Activated CD8-positive, alpha-beta memory T cell treated with anti-CD3 and anti-CD28 coated beads for 4 hours (primary cell): ENCODE results near the gene ASIC2.

Source experiments
- DNase-seq, 2 donors: peaks; one replicate each; pipeline ENCODE4 v3.0.0-alpha.2; 2020; ENCODE audit warnings: low read depth in 2 of 2

Gene ASIC2

DNA sequence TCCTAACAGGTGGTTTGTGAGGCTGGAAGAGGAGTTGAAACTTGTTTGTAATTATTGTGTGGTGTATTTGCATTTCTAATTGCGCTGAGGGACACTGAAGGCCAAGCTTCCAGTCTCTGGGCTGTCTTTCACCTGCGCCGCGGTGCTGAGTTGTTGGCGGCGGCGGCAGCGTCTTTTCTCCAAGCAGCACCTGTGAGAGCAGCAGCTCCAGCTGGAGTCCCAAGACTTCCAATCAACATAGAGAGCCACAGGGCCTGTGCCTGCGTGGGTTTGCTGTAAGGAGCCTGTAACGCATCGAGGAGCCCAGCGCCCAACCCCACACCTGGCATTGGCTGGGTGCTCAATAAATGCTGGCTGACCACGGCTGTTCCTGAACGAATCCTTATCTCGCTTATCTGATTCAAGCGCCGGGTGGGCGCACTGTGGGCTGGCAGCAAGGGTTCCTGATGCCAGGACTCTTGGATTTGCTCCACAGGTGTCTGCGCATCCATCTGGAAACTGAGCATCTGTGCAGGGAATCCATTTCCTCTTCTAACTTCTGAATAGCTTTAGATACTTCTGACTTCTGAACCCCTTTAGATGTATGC, 138.1 kb downstream of the ASIC2 start:
- no peak for DNase-seq

DNA sequence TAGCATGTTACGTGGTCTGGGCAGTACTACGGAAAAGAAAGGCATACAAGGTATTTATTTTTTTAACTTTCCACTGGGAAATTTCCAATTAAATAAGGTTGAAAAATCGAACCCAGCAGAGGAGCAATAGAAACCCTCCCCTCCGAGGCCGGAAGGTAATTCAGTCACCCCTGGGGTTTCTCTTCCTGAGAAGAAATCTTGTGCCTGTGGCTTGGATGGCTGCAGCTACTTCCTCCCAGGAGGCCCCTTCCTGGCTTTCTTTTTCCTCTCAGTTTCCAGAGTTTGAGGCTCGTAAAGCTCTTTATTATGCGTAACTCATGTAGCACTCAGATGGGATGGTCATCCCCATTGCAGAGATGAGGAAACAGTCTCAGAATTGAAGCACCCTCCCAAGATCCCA, 140.3 kb downstream of the ASIC2 start:
- no peak for DNase-seq

DNA sequence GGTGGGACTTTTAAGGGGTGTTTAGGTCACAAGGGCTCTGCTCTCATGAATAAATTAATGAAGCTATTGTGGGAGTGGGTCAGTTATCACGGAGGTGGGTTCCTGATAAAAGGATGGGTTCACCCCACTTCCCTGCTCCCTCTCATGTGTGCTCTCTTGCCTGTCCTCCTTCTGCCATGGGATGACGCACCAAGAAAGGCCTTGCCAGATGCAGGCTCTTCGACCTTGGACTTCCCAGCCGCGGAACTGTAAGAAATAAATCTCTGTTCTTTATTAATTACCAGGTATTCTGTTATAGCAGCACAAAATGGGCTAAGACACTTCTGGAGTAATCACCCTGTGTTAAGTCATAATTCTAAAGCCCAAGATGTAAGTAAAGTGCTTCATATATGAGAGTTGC, 141.5 kb downstream of the ASIC2 start:
- DNase-seq = no peak

DNA sequence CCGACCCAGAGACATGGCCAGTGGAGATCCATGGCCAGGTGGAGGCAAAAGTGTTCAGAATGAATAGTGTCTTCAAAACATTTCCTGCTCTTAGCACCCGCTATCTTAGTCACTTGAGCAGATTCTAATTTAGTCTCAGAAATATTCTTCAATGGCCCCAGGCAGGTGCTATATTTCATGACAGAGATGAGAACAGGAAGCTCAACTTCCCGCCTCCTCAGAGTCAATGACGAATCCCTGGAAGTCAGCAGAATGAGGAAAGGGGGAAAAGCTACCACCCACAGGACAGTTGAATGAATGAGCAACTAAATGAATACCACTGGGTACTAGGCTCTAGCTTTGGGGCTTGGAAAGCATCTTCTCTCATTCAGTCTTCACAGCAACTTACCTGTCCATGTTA, 147.2 kb downstream of the ASIC2 start:
- no peak for DNase-seq

DNA sequence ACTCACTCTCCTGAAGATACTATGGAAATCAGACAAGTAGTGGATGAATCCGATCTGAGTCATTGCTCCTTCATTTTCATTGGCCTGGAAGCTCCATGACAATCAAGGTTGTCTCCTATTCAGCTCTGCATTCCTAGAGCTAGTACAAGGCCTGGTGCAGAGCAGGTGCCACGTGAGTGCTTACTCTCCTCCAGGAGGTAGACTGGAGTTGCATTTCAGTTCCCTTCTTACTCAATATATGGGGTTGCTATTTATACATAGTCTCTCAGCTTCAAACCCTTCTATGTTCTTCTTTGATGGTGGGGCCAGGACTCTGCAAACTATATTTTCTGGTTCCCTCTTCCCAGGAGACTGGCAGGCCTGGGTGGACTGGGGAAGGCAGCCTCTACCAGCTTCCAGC, 148.3 kb downstream of the ASIC2 start:
- no peak for DNase-seq

DNA sequence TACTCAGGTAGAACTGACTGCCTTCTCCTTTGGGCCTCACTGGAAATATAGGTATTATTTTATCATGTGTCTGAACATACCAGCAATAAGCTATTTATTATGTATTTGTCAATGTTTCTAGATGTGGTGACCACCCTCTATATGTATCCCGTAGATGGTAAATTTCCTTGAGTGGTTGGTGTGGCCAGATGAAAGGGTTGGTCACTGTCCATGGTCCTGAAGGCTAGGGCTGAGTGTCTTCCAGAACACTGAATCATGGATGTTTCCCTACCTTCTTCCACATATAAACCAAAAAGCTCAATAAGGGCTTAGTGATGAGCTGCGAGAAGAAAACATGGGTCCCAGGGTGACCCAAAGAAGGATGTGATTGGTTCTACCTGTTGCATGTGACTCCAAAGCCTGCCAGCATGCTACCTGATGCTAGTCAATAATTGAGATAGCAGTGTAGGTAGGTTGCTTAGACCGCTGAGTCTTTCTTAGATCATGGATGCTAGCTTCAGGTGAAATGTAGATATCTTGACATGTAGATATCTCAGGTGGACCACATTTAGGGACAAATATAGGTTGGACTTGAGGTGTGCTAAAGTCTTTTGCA, 150.3 kb downstream of the ASIC2 start:
- DNase-seq = no peak

DNA sequence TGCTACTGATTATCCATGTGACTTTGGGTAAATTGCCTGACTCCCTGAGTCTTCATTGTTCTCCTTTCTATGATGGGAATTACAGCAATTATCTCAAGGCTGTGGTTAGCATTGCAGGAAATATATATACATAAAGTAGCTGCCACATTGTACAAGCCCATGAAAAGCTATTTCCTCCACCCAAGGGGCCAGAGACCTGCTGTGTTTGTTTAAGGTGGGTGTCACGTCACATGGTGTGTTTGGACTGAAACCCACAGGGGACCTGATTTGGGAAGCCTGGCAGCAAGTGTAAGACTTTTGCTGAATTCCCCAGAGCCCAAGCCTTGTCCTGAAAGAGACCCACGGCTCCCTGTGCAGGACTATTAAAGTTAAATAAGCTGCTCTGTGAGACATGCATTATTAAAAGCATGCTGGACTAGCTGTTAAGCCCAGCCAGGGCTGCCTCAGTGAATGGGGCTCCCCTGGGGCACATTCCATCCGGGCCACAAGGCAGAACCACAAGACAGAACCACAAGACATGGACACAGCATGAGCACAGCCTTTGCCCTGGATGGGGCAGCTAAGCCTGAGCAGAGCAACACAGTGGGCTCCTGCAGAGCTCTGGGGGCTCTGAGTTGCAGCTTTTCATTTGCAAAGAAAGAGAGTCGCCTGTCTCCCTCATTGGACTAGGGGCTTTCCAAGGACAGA, 152.5 kb downstream of the ASIC2 start:
- no peak for DNase-seq

DNA sequence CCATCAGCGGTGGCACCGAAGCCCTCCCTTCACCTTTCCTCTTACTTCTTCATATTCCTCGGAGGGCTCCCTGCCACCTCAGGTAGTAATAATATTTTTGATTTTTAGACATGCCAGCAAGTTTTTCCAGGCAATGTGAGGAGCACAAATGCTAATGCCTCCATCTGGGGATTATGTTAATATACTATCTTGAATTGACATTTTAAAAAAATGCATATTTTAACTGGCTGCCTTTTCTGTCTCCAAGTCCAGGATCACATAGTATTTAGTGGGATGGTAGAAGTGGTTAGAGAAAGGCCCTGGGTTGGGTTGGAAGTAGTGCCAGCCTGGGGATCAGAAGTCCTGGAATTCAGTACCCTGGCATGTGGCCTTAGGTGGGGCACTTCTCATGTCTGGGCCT, 154.5 kb downstream of the ASIC2 start:
- DNase-seq = no peak

DNA sequence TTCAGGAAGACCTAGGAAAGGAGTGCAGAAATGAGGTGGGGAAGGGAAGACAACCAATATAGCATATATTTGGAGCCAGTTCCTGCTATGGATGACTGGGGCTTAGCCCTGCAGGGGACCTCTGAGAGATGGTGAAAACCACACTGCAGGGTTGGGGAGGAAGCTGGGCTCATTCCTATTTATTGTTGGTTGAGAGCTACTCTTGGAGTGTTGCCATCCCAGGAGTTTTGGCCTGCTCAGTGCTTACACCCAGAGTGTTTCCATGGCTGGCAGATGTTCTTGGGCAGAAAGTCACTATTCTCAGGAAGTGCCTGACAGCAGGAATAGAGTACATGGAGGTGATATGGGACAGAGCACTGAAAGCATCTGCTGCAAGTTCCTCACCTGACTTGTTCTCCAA, 155.7 kb downstream of the ASIC2 start:
- DNase-seq = no peak

DNA sequence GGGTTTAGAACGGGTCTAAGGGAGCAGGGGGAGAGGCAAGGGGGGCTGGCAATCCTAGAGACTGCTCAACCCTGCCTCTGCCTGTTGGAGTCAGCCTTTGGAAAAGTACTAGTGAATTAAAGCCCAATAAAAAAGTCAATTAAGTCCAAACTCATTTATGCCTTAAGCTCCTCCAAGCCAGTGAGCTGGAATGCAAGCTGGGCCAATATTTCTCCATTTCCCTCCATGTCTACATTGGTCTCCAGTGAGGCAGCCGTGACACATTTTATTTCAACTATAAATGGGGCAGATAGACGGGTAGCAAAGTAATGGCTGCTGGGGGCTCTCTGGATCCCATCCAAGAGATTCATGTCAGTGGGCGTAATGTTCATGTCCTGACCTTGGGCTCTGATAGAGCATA, 157.4 kb downstream of the ASIC2 start:
- DNase-seq = no peak

DNA sequence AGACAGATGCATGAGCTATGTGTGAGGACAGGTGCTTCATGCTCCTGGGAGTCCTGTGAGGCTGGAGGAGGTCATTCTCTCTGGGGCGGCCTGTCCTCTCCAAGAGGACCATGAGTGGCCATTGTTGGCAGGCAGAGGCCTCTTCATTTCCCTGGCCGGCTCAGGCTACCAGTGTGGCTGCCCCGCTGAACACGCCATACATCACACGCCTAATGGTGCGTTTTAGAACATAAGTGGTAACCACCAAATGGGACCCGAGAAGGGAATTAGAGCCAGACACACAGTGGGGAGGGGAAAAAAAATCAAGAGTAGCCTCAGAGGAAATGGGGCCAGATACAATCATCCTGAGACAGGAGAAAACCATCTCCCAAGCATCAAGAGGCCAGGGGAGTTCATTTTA, 161.5 kb downstream of the ASIC2 start:
- DNase-seq = no peak

DNA sequence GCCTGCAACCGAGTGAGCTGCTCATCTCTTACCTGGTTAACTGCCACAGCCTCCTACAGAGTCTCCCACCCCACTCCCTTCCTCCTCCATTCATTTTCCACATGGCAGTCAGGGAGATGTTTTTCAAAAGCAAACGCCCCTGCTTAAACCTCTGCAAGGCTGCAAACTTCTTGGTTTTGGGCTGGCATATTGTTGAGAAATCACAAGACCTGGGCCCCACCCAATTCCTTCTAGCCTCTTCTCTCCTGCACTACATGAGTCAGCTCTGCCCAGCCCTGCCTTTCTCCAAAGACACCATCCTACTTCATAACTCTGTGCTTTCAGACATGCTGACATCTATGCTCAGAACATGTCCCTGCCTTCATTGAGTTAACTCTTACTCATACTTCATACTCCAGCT, 165.4 kb downstream of the ASIC2 start:
- no peak for DNase-seq

DNA sequence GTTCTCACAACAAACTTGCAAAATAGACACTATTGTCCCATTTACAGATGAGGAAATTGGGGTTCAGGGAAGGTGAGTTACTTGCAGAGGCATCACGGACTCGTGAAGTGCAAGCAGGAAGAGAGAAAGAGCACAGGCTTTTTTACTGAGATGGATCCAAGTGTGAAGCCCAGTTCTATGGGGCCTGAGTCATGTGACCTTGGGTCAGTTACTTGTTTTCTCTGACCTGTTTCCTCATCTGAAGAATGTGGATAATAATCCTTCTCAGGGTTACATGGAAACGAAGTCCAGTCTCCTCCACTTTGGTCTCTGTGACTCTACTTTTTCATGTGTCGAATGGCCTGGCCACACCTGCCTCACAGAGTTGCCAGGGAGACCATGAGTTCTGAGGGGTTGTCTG, 167.0 kb downstream of the ASIC2 start:
- no peak for DNase-seq

DNA sequence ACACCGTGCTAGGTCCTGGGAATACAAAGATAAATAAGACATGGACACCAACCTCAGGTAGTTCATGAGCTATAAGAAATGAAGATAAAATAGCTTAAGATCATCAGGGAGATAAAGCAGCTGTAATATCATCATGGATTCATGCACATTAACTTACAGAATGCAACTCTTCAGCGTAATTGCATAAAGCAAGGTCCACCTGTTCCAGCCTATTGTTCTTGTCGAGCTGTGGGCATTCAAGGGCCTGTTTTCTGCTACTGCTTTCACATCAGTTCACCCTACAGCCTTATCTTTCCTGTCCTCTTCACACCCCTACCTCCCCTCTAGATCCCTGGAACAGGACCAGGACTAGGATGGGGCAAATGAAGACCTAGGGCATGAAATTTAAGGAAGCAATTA, 167.5 kb downstream of the ASIC2 start:
- no peak for DNase-seq

DNA sequence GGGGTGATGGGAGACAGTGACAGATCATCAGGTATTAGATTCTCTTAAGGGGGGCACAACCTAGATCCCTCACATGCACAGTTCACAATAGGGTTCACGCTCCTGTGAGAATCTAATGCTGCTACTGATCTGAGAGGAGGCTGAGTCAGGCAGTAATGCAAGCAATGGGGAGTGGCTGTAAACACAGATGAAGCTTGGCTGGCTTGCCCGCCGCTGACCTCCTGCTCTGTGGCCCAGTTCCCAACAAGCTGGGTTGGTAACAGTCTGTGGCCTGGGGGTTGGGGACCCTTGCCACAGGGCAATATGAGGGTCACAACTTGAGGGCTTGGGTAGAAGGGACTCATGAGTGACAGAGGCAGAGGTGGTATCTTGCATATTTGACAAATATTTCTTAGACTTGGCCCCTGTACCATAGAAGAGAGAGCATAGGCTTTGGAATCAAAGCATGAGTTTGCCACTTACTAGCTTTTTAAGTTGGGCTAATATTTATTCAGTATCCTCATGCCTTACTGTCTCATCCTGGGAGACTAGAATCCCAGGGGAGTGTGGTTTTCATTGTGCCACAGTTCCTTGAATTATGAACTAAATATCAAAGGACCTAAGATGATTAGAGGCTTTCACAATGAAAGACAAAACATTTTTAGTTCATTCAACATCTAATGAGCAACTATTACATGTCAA, 168.1 kb downstream of the ASIC2 start:
- no peak for DNase-seq

DNA sequence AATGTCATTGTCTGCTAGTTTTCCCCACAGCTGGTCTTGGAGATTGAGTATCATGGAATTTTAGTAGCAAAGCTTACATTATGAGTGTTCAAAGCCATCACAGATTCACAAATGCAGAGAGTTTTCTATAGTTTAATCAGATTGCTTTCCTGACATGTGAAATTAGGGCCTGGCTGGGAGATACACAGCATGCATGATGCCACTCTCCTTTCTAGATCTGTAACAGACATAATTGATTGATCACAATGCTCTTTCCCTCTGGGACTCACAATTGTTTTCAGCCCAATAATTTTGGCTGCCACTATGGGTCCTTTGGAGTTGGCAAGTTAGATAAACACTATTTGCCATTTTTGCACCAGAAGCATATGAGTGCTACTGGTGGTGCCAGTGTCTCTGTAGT, 168.9 kb downstream of the ASIC2 start:
- no peak for DNase-seq

DNA sequence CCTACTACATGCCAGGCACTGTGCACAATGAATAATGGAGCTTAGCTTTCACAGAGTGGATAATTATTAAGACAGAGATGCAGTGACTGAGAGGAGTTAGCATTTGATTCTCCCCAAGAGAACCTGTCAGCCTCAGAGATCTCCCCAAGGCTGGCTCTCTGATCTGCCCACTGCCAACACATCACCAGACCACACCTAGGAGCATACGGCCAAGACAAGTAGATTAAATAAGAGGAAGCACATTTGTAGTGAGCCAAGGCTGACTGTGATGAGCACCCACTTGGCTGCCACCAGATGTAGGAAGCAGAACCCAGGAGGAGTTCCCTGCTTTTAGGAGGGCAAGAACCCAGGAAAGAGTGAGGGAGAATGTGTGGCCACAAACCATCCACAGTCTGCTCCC, 171.3 kb downstream of the ASIC2 start:
- no peak for DNase-seq

DNA sequence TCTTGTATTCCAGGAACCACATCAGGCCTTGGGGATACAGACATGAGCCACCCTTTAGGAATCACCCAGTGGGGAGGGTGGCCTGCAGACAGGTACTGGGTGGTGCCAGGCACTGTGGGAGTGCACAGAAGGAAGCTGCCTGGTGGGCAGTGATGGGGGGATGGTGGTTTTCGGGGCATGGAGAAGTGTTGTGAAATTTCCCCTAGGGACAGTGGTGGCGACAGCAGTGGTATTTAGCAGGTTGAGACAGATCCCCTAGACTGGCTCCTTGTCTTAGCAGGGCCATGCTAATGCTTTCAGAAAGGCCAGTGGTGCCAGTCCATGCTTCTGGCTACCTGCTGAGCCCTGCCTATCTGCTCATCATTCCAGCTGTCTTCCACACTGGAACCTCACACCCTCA, 171.8 kb downstream of the ASIC2 start:
- DNase-seq = no peak

DNA sequence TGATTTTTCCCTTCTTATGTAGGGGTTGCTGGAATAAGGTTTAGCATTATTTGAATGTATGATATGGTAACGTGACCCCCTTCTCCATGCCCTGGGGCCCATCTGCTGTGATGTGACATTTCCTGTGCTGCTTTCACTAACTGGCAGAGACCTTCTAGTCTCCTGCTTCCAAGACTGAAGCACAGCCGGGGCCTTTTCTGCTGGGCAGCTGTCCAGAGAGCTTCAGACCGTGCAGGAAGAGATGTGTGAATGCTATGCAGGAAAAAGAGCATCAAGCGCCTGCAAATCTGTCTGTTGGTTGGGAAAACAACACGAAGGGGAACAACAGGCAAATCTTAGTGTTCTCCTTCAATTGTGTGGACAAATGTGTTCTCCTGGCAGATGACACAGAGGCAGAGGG, 173.0 kb downstream of the ASIC2 start:
- DNase-seq = no peak

DNA sequence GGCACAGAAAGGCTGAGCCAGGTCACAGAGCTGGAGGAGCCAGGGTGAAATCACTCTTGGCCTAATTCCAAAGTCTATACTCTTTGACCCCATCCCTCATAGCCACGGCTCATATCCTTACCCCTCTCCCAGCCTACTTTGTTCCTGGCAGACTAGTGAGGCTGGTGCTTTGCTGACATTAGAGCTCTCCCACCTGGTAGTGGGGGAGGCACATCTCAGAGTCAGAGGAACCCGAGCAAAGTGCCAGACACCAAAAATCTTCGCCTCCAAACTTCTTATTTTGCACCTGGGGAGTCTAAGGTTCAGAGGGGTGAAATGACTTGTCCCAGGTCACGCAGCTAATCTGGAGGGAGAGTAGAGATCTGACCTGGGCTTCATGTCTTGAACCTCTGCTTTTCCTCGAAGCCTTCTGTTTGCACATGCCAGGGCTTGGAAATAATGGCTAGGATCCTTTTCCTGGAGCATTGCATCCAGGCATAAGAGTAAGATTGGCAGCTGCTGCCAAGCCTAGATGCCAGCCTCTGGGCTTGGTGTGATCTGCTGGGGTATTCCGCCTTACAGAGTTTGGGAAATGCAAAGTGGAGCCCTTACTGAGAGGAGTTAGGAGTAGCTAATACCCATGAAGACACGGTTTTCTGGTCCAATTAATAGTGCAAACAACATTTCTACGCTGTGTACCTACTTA, 174.6 kb downstream of the ASIC2 start:
- no peak for DNase-seq

DNA sequence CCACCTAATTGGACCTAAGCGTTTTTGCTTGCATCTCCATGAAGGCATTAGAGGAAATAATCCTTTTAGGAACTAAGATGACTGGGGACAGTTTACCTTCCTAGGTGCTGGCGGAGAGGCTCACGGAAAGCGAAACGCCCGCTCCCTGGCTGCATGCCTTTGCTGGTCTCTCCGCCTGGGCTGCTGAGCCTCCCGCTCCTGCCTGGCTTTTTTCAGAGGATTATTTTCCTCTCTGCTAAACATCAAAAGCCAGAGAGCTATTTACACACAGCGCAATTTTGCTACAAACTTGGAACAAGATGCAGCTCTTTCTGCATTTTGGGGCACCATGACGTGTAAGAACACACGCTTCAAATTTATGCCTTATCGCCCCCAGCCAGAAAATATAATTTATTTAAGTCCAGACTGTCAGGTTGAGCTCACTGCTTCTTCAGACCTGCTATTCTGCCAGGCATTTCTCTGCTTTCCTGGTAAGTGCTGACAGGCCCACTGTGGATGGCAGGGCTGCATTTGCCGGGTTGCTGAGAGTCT, 177.0 kb downstream of the ASIC2 start:
- no peak for DNase-seq

DNA sequence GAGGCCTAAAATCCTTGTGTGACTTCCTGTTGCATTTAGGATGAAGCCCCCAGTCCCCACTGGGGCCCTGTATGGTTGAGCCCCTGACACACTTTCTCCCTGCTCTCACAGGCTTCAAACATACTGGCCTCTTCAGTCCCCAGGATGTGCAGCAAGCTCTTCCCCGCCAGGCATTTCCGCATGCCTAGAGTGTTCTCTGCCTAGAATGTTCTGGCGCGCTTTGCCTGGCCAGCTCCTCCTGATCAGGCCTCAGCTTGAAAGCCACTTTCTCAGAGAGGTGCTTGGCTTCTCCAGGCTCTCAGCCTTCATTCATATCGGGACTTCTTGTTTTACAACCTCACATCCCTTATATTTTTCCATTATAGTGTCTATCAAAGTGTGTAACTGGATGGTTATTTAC, 177.7 kb downstream of the ASIC2 start:
- DNase-seq = no peak
